B cell (primary cell): ENCODE data around the gene SRD5A3. TPM values are rescaled to one million over a fixed set of nuclear protein-coding genes. Genes with fewer than 3 reads are reported as not detected.

Experiments
- ATAC-seq: fragments of 200-7000 bp; cut with Tn5 transposase; one replicate; pipeline ENCODE4 v1.10.0; 2021; ENCODE audit warnings: low read depth, mild to moderate bottlenecking, moderate number of reproducible peaks, moderate library complexity
- CTCF ChIA-PET: fragments of 350-600 bp; sonication (Branson Sonifier 250); formaldehyde crosslinking; loops from one replicate; lab custom pipeline; 2021; ENCODE audit warnings: antibody characterized with exemption, inconsistent platforms; lab: Charles Lee
- POLR2A ChIA-PET: fragments of 350-600 bp; sonication (Branson Sonifier 250); formaldehyde crosslinking; loops from one replicate; lab custom pipeline; 2021; ENCODE audit warnings: antibody characterized with exemption; lab: Charles Lee
- DNase-seq: peaks from one replicate; pipeline ENCODE4 v3.0.0; 2013
- H2AFZ ChIP-seq: 2 replicates; pipeline ENCODE4 v1.6.1; 2012; ENCODE audit warnings: mild to moderate bottlenecking, low read depth, low read length; ENCODE audit not compliant: insufficient read depth, poor library complexity, severe bottlenecking
- H3K27ac ChIP-seq, 2 donors: 1 replicate in 1 of 2; 2 replicates in 1 of 2; pipeline ENCODE4 v1.5.1; 2012 to 2013; ENCODE audit warnings: low read length in 2 of 2, mild to moderate bottlenecking in 2 of 2, moderate library complexity in 1 of 2
- H3K27me3 ChIP-seq, 4 experiments: fragments of 200-600 bp in 1 of 4; sonication (generic) in 1 of 4; replicated peaks in 1 of 4; 1 replicate in 2 of 4; 2 replicates in 2 of 4; pipeline versions ENCODE4 v1.6.1 to v1.7.0; 2013 to 2016; ENCODE audit warnings: low read length in 3 of 4, mild to moderate bottlenecking in 2 of 4, mixed read lengths in 1 of 4, moderate library complexity in 1 of 4; ENCODE audit not compliant: insufficient read depth in 4 of 4, control insufficient read depth in 3 of 4; ENCODE audit errors: control extremely low read depth in 1 of 4
- H3K36me3 ChIP-seq, 2 experiments: replicated peaks in 1 of 2; 1 replicate in 1 of 2; 2 replicates in 1 of 2; pipeline versions ENCODE4 v1.6.1 to v1.7.1; 2013; ENCODE audit warnings: low read length in 1 of 2; ENCODE audit not compliant: insufficient read depth in 2 of 2, control insufficient read depth in 1 of 2; ENCODE audit errors: control extremely low read depth in 1 of 2, extremely low read depth in 1 of 2
- H3K4me1 ChIP-seq, 2 donors: fragments of 200-600 bp in 1 of 2; sonication (generic) in 1 of 2; 1 replicate in 1 of 2; 2 replicates in 1 of 2; pipeline versions ENCODE4 v1.5.1 to v1.6.1; 2013 to 2017; ENCODE audit warnings: low read length in 2 of 2; ENCODE audit not compliant: control insufficient read depth in 2 of 2, insufficient read depth in 2 of 2
- H3K4me2 ChIP-seq: replicated peaks from 2 replicates; pipeline ENCODE3; 2012; ENCODE audit warnings: mild to moderate bottlenecking, low read depth, low read length; ENCODE audit not compliant: poor library complexity, severe bottlenecking
- H3K4me3 ChIP-seq, 5 experiments: fragments of 200-600 bp in 1 of 5; sonication (generic) in 1 of 5; 1 replicate in 3 of 5; 2 replicates in 2 of 5; pipeline versions ENCODE4 v1.5.1 to v1.7.0; 2011 to 2016; ENCODE audit warnings: low read length in 4 of 5, mild to moderate bottlenecking in 4 of 5, low read depth in 2 of 5, control low read depth in 1 of 5, moderate library complexity in 1 of 5; ENCODE audit not compliant: insufficient read depth in 1 of 5; ENCODE audit errors: control extremely low read depth in 1 of 5, extremely low read depth in 1 of 5
- H3K79me2 ChIP-seq: fragments of 200-600 bp; sonication (generic); one replicate; pipeline ENCODE4 v1.6.0; 2016; ENCODE audit warnings: low read length; ENCODE audit not compliant: control insufficient read depth, insufficient read depth
- H3K9ac ChIP-seq: fragments of 200-600 bp; sonication (generic); 2 replicates; pipeline ENCODE4 v1.6.1; 2017; ENCODE audit warnings: mild to moderate bottlenecking, low read length, moderate library complexity
- H3K9me3 ChIP-seq, 3 donors: one replicate each; pipeline versions ENCODE4 v1.6.1 to v1.7.1; 2013; ENCODE audit warnings: low read length in 2 of 3; ENCODE audit not compliant: control insufficient read depth in 2 of 3, insufficient read depth in 1 of 3; ENCODE audit errors: control extremely low read depth in 1 of 3
- H4K20me1 ChIP-seq: 2 replicates; pipeline ENCODE4 v1.6.0; 2012; ENCODE audit warnings: mild to moderate bottlenecking, low read length; ENCODE audit not compliant: insufficient read depth, control insufficient read depth, poor library complexity, severe bottlenecking
- H3K27ac Mint-ChIP-seq: one replicate; pipeline ENCODE4 v1.8.0; 2021; ENCODE audit warnings: mixed read lengths
- H3K27me3 Mint-ChIP-seq: one replicate; pipeline ENCODE4 v1.8.0; 2021; ENCODE audit warnings: mixed read lengths
- H3K4me1 Mint-ChIP-seq: one replicate; pipeline ENCODE4 v1.8.0; 2021; ENCODE audit warnings: mixed read lengths
- H3K4me3 Mint-ChIP-seq: one replicate; pipeline ENCODE4 v1.8.0; 2021; ENCODE audit warnings: mixed read lengths
- H3K9me3 Mint-ChIP-seq: one replicate; pipeline ENCODE4 v1.8.0; 2022; ENCODE audit warnings: mixed read lengths; ENCODE audit not compliant: insufficient read depth
- CTCF ChIP-seq: fragments of 200-600 bp; IDR thresholded peaks from one replicate; pipeline ENCODE4 v1.8.0; 2022; ENCODE audit warnings: antibody characterized with exemption, mild to moderate bottlenecking
- EZH2 ChIP-seq: IDR thresholded peaks from 2 replicates; pipeline ENCODE4 v1.6.1; 2012; ENCODE audit warnings: borderline replicate concordance, low read depth, mild to moderate bottlenecking, moderate library complexity, low read length; ENCODE audit not compliant: insufficient read depth, poor library complexity, severe bottlenecking
- WGBS: methylation state at CpG from one replicate; pipeline ENCODE4 v1.1.5; 2013; ENCODE audit warnings: missing lambda C conversion rate; ENCODE audit not compliant: insufficient coverage; 5-methylcytosine and 5-hydroxymethylcytosine counted together
- intact Hi-C: fragments of 100-400 bp; cut with micrococcal nuclease; formaldehyde crosslinking; loops from one replicate; pipeline ENCODE4 v1.10.0; 2022
- polyA plus RNA-seq: library from polyadenylated mRNA; depleted of rRNA; stranded (reverse); fragments of >200 nt; gene quantifications from 2 replicates; pipeline ENCODE4 v1.2.3, GENCODE V29; 2012
- total RNA-seq, 2 donors: library from RNA; stranded (reverse); fragments of 120-200 nt in 1 of 2; gene quantifications; 1 replicate in 1 of 2; 2 replicates in 1 of 2; pipeline versions ENCODE4 v1.2.3 to v1.2.4, GENCODE V29; 2013 to 2022

SRD5A3 gene
- total and polyA plus RNA-seq, 2 donors (not counting 1 experiment from before 2014, with no cell fraction given): 0.88 to 3.6 TPM

- TF ChIP-seq EZH2 (no peak), CTCF (no peak)
- POLR2A ChIA-PET: no interaction called here
- H3K79me2 ChIP-seq: no peaks in the 10 kb centered on the region
- no peaks in the 10 kb centered on the region for H3K27me3 ChIP-seq
- intact Hi-C loops: no loop called here
- H3K27ac ChIP-seq: no peak overlapping the region
- WGBS: 100% methylated on average over 1 of the region's 2 CpGs
- Mint-ChIP-seq H3K4me1 (no peaks in the 10 kb centered on the region), H3K27ac (no peak overlapping the region), H3K27me3 (no peaks in the 10 kb centered on the region), H3K4me3 (no peak overlapping the region), H3K9me3 (no peaks in the 10 kb centered on the region)
- H3K9me3 ChIP-seq: no peaks in the 10 kb centered on the region
- no peak overlapping the region for H3K4me3 ChIP-seq
- H3K9ac ChIP-seq: no peak overlapping the region
- no peaks in the 10 kb centered on the region for H4K20me1 ChIP-seq
- DNase-seq (no peak), ATAC-seq (no peak)
- CTCF ChIA-PET: interaction anchor here (0.6 kb wide), 1 partner anchor 1692 kb away, joined by 4 read pairs; no protein-coding TSS in a partner anchor
- no peaks in the 10 kb centered on the region for H3K36me3 ChIP-seq
- H2AFZ ChIP-seq: no peak overlapping the region
- H3K4me2 ChIP-seq: no peak overlapping the region
- no peaks in the 10 kb centered on the region for H3K4me1 ChIP-seq
Measured at GRCh38 chr4:55376698-55377097, 30.7 kb downstream of the SRD5A3 start.

- WGBS: 100% methylated on average over 7 of the region's 13 CpGs
- Mint-ChIP-seq H3K4me1 (no peaks in the 10 kb centered on the region), H3K27ac (no peak overlapping the region), H3K9me3 (no peaks in the 10 kb centered on the region), H3K4me3 (no peak overlapping the region), H3K27me3 (no peaks in the 10 kb centered on the region)
- H3K9me3 ChIP-seq: no peaks in the 10 kb centered on the region
- TF ChIP-seq EZH2 (no peak), CTCF (no peak)
- H3K9ac ChIP-seq: no peak overlapping the region
- POLR2A ChIA-PET: no interaction called here
- no peaks in the 10 kb centered on the region for H3K27me3 ChIP-seq
- no peak overlapping the region for H3K27ac ChIP-seq
- H3K4me3 ChIP-seq: no peak overlapping the region
- ATAC-seq (no peak), DNase-seq (no peak)
- H4K20me1 ChIP-seq: no peaks in the 10 kb centered on the region
- H3K79me2 ChIP-seq: no peaks in the 10 kb centered on the region
- CTCF ChIA-PET: no interaction called here
- intact Hi-C loops: no loop called here
- H3K36me3 ChIP-seq: no peaks in the 10 kb centered on the region
- H3K4me2 ChIP-seq: no peak overlapping the region
- H3K4me1 ChIP-seq: no peaks in the 10 kb centered on the region
- no peak overlapping the region for H2AFZ ChIP-seq
Measured at GRCh38 chr4:55378617-55379467, 32.8 kb downstream of the SRD5A3 start.
